BE2C (cell line): Measurements from ENCODE around the gene GRM3.

Experiments used
- DNase-seq: peaks from one replicate; pipeline ENCODE4 v3.0.0-alpha.2; 2020
- H3K27me3 ChIP-seq: fragments of 250-450 bp; sonication (Bioruptor Pico); 2 replicates; pipeline ENCODE4 v1.5.1; 2020; ENCODE audit warnings: mild to moderate bottlenecking
- H3K36me3 ChIP-seq: fragments of 250-450 bp; sonication (Bioruptor Pico); 2 replicates; pipeline ENCODE4 v1.5.1; 2020; ENCODE audit warnings: mild to moderate bottlenecking
- H3K4me1 ChIP-seq: fragments of 250-450 bp; sonication (Bioruptor Pico); 2 replicates; pipeline ENCODE4 v1.5.1; 2020
- H3K4me3 ChIP-seq: 2 replicates; pipeline ENCODE4 v1.5.1; 2011; ENCODE audit warnings: low read depth, low read length
- H3K9me3 ChIP-seq: fragments of 250-450 bp; sonication (Bioruptor Pico); 2 replicates; pipeline ENCODE4 v1.5.1; 2020
- TF ChIP-seq, protein P1 (sequence below): IDR thresholded peaks from 2 replicates; pipeline ENCODE4 v1.5.1; 2012; ENCODE audit warnings: mild to moderate bottlenecking, low read depth, low read length

GRM3 gene

DNA sequence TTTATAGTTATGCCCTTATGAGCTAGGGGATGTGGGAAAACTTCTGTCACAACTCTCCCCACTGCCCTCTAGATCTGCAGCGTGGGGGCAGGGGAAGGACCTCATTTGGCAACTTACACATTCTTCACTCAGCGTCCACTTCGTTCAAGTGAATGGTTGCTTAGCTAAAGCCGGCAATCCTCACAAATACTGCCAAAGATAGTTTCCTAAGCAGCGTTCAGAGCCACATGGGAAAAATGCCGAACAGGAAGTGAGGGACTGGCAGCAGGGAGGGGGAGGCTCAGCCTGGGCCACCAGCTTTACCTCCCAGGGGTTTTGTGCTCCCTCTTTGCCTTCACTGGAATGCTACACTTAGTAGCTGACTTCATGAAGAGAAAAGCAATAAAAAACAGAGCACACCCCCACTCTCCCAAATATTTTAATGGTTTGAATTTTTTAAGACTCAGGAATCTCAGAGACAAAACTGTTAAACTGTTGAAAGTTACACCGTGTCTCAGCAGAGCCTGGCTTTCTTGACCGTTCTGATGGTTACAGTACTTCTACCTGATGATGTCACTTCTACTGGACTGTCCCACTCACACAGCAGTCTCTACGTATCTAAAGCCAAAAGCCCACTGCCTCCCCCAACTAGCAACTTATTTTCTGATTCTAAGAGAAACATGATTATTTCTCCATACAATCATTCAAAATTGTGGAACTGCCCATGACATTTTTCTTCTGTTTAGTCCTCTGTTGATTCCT, 10.4 kb downstream of the GRM3 start:
- H3K4me3 ChIP-seq, result no peak overlapping the region
- no peak for DNase-seq

DNA sequence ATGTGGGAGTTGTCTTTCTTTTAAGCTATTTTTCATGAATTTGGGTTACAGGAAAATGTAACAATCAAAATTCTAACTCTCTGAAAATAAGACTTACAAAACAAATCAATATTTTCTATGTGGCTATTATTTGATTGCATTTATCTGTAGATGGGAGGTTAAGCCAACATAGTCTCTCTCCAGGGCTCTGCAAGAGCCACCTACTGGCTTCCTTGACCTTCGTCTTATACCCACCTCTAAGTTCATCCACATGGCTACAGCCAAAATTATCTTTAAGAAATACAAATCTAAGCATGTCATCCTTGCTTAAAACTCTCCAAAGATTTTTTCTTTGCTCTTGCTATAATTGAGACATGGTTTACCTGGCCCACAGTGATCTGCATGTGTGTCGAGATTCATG, 14.2 kb downstream of the GRM3 start:
- TF ChIP-seq, protein P1, sequence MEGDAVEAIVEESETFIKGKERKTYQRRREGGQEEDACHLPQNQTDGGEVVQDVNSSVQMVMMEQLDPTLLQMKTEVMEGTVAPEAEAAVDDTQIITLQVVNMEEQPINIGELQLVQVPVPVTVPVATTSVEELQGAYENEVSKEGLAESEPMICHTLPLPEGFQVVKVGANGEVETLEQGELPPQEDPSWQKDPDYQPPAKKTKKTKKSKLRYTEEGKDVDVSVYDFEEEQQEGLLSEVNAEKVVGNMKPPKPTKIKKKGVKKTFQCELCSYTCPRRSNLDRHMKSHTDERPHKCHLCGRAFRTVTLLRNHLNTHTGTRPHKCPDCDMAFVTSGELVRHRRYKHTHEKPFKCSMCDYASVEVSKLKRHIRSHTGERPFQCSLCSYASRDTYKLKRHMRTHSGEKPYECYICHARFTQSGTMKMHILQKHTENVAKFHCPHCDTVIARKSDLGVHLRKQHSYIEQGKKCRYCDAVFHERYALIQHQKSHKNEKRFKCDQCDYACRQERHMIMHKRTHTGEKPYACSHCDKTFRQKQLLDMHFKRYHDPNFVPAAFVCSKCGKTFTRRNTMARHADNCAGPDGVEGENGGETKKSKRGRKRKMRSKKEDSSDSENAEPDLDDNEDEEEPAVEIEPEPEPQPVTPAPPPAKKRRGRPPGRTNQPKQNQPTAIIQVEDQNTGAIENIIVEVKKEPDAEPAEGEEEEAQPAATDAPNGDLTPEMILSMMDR, result no peak
- Histone ChIP-seq H3K4me1 (no peaks in the 10 kb centered on the region), H3K4me3 (no peak overlapping the region), H3K36me3 (no peaks in the 10 kb centered on the region), H3K27me3 (no peaks in the 10 kb centered on the region), H3K9me3 (no peaks in the 10 kb centered on the region)
- no peak for DNase-seq

More for the DNA sequence above, 10.4 kb downstream of the GRM3 start:
- H3K9me3 ChIP-seq, result no peaks in the 10 kb centered on the region
- no peaks in the 10 kb centered on the region for H3K27me3 ChIP-seq
- no peaks in the 10 kb centered on the region for H3K4me1 ChIP-seq
- no peaks in the 10 kb centered on the region for H3K36me3 ChIP-seq
- TF ChIP-seq, protein P1, result no peak

DNA sequence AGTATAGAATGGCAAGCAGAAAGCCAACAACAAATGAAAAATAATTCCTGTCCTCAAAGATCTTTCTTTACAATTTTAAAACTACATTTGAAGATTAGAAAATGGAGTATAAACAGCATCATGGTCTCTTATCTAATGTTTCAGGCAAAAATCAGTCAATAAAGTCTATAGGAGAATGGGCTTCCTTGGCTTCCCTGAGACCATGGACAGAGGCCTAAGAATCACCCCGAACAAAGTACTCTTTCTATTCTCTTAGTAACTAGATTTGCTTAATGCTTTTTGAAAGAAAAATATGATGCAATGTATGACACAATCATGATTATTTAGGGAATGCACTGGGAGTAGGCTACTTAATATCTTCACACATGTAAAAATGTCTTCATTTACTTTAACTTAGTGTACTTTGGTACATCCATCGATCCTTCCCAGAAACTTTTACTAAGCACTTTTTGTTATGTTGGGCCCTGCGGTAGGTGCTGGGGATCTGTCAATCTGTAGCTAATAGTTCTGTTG, 17.3 kb downstream of the GRM3 start:
- Histone ChIP-seq H3K4me1 (no peaks in the 10 kb centered on the region), H3K36me3 (no peaks in the 10 kb centered on the region), H3K9me3 (no peaks in the 10 kb centered on the region), H3K27me3 (no peaks in the 10 kb centered on the region), H3K4me3 (no peak overlapping the region)
- no peak for DNase-seq
- TF ChIP-seq, protein P1, result no peak

DNA sequence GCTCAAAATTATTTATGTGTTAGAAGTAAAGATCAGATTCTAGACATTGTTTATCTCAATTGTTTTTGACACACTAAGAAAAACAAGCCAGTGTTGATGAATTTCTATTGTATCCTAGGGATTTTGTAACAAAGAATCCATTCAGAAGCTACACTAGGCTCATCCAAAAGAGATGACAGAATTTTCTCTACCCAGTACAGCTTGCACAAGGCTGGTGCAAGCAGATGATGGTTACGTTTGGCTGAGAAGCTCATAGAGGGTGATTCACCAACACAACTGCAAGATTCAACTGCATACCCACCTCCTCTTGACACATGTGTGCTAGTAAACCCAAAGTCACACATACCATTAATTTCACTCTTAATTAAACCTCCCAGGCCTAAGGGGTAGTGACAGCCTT, 20.8 kb downstream of the GRM3 start:
- DNase-seq, result no peak
- no peak overlapping the region for H3K4me3 ChIP-seq
- no peaks in the 10 kb centered on the region for H3K27me3 ChIP-seq
- TF ChIP-seq, protein P1, result no peak
- H3K36me3 ChIP-seq, result no peaks in the 10 kb centered on the region
- no peaks in the 10 kb centered on the region for H3K9me3 ChIP-seq
- no peaks in the 10 kb centered on the region for H3K4me1 ChIP-seq

DNA sequence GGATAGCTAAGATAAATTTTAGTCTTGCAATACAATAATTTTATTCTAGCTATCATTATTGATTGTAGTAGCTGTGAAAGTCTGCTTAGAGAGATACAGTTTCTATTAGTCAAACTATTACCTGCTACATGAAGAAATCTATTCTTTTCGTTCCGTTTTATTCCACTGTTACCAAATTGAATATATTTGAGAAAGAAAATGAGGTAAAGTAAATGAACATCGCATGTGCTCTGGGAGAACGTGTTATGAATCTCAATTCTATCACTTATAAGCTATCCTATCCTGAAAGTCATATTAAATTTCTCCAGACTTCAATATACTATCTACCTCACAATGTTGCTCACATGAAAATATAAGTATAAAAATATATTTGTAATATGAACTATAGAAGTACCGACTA, 21.3 kb downstream of the GRM3 start:
- H3K4me1 ChIP-seq, result no peaks in the 10 kb centered on the region
- DNase-seq, result no peak
- TF ChIP-seq, protein P1, result no peak
- H3K4me3 ChIP-seq, result no peak overlapping the region
- no peaks in the 10 kb centered on the region for H3K9me3 ChIP-seq
- no peaks in the 10 kb centered on the region for H3K27me3 ChIP-seq
- no peaks in the 10 kb centered on the region for H3K36me3 ChIP-seq

DNA sequence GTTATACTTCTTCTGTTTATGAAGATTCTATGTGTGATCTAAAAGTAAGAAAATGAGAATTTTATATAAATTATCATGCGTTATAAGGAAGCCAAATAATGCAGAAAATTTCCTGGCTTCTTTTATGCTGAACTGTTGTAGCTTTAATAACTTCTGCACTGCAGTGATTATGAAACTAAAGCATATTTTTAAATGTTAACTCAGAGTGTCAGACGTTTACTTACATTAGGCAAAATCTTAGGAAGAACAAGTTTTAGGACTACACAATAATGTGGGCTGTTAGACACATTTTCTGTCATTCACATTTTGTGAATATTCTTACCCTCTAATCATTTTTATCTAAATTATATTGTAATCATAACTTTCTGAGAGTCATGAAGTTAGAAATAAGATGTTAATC, 22.0 kb downstream of the GRM3 start:
- no peaks in the 10 kb centered on the region for H3K4me1 ChIP-seq
- H3K4me3 ChIP-seq, result no peak overlapping the region
- H3K36me3 ChIP-seq, result no peaks in the 10 kb centered on the region
- TF ChIP-seq, protein P1, result no peak
- no peaks in the 10 kb centered on the region for H3K9me3 ChIP-seq
- H3K27me3 ChIP-seq, result no peaks in the 10 kb centered on the region
- DNase-seq, result no peak
